GM19397 (cell line): Measurements from ENCODE around the gene KRTAP12-2.
"Not testable (repeated sequence)": the region's sequence is repeated elsewhere in the genome, so short reads cannot be mapped to it uniquely, and the experiment has no call there.

Source experiments
- ATAC-seq: cut with Tn5 transposase; IDR thresholded peaks from one replicate; pipeline ENCODE4 v1.9.1; 2021; ENCODE audit warnings: mild to moderate bottlenecking, moderate library complexity; ENCODE audit not compliant: unreplicated experiment

The KRTAP12-2 gene

DNA sequence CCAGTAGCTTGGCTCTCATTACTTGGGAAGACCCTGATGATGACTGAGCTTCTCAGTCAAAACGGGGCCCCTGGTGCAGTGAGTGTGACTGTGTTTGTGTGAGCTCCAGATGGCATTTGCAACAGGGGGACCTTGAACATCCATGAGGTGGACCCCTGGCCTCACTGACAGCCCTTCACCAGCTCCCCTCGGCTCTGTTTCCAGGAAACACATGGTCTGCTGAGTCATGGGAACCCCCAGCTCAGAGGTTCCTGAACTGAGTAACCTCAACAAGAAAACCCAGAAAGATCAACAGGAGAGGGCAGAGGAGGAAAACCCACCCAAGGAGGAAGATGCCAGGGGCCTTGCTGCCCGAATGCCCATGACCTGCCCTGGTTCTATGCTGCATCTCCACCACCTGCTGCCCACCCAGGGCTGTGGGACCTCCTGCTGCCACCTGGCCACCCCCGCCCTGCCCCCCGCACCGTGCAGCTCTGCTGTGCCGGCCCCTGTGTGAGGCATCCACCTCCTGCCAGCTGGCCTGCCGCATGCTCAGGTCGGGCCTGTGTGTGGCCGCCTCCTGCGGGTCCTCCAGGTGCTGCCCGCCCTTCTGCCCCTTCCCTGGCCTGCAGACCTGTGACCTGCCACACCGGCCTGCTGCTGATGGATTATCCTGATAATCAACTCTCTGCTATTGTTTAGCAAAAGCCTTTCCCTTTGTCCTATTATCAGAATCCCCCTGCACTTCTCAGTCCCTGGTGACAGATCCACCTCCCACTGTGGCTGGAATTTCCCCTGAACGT lies 19.5 kb upstream of the KRTAP12-2 start:
- ATAC-seq: no peak

DNA sequence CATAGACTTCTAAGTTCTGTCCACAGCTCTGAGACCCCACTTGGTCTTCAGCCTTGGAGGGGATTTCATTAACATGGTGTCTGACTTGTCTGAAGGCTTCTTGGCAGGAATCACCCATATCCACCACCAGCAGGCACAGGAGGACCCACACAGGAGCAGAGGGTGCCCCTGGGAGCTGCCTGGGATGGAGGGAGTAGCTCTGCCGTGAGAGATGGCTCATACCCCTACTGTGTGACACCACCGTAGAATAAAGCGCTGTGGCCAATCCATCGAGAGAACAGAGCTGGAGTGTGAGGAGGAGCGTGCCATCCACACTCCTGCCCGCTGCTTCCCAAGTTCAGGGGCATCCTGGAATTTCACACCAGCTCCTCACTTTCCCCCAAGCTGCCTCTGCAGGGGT lies 18.3 kb upstream of the KRTAP12-2 start:
- ATAC-seq: not testable (repeated sequence)

GRCh38 chr21:44684483-44684882 lies 17.8 kb upstream of the KRTAP12-2 start:
- ATAC-seq: no peak

DNA sequence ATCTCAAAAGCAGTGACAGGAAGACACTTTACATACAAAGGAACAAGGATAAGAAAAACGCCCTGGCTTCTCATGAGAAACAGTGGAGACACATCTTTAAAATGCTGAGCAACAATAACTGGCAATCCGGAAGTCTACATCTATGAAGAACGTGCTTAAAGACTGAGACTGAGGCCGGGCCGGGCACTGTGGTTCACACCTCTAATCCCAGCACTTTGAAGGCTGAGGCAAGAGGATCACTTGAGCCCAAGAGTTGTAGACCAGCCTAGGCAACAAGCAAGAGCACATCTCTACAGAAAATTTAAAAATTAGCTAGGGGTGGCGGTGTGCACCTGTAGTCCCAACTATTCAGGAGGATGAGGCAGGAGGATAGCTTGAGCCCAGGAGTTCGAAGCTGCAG lies 17.4 kb upstream of the KRTAP12-2 start:
- ATAC-seq: no peak

GRCh38 chr21:44682580-44683151 lies 15.9 kb upstream of the KRTAP12-2 start:
- no peak for ATAC-seq

DNA sequence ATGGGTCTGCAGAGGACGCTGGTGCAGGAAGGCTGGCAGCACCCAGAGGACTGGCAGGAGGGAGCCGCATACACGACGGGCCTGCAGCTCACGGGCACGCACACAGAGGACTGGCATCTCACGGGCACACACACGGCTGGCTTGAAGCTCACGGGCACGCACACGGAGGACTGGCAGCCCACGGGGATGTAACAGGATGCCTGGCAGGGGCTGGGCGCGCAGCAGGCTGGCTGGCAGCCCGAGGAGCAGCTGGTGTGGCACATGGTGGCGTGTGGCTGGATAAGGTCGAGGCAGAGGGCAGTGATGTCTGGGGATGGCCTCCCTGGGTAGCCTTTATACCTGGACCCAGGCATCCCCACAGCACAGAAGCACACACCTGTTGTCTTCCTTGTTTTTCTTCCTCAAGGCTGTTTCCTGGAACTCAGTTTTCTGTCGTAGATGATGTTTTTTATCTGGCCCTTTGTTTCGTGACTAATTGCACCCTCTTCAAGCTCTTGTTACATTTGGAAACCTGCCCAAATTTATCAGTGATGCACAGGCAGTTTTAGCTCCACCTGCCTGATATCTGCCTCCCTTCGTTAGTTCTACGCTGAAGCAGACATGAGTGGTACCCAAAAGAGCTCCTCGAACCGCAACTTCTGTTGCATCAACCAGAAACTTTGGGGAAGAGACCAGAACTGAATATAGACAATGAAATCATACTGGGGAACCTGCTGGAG lies 15.3 kb upstream of the KRTAP12-2 start, which contains the start of gene KRTAP12-1:
Gene KRTAP12-1 (minus strand): TSS at position 303 of the 719 bp plus-strand sequence. CDS start 40 bp downstream, at position 263.
- ATAC-seq: no peak

- ATAC-seq: no peak
These were observed 14.4 kb upstream of the KRTAP12-2 start for GRCh38 chr21:44681152-44681551.

- no peak for ATAC-seq
These were observed 11.2 kb upstream of the KRTAP12-2 start for GRCh38 chr21:44677881-44678280.

DNA sequence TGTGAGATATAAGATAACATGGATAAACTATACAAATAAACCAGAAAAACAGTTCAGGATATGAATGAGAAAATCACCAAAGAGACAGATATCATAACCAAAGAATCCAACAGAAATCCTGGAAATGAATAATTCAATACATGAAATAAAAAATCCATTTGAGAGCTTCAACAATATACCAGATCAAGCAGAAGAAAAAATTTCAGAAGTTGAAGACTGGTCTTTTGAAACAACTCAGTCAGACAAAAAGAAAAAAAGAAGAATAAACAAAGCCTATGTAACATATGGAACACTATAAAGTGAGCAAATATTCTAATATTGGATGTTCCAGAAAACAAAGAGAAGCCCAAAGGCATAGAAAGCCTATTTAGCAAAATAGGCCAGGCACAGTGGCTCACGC lies 5.2 kb upstream of the KRTAP12-2 start:
- ATAC-seq: no peak

GRCh38 chr21:44670642-44671432 lies 4.1 kb upstream of the KRTAP12-2 start:
- no peak for ATAC-seq

DNA sequence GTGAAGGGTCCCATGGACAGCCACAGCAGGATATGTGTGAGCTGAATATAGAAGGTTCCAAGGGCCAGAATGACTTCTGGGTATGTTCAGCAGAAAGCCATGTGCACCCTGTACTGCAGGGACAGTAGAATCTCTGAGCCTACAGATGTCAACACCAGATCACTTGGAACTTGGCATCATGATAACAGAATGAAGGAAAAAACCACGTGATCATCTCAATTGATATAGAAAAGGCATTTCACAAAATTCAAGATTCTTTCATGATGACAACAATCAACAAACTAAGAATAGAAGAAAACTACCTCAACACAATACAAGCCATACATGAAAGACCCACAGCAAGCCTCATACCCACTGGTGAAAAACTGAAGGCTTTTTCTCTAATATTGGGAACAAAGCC lies 885 bp upstream of the KRTAP12-2 start:
- ATAC-seq: no peak

DNA sequence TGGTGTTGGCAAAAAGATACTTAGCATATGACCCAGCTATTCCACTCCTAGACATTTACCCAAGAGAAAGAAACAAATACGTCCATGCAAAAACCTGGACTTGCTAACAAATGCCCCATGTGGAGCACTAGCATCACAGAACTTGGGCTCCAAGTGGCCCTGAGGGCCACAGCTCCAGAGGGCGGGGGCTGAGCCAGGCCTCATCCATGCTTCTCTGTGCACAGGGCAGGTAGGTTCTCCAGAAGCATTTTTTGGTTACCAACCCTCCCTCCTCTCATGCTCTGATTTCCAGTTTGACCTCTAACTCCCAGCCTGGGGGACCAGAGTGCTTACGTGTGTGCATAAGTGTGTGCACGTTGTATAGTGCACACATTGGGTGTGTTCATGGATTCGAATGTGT lies 2.0 kb downstream of the KRTAP12-2 start:
- no peak for ATAC-seq

GRCh38 chr21:44661567-44661966 lies 5.2 kb downstream of the KRTAP12-2 start:
- not testable (repeated sequence) for ATAC-seq

GRCh38 chr21:44658913-44659595 lies 7.7 kb downstream of the KRTAP12-2 start:
- ATAC-seq: no peak

DNA sequence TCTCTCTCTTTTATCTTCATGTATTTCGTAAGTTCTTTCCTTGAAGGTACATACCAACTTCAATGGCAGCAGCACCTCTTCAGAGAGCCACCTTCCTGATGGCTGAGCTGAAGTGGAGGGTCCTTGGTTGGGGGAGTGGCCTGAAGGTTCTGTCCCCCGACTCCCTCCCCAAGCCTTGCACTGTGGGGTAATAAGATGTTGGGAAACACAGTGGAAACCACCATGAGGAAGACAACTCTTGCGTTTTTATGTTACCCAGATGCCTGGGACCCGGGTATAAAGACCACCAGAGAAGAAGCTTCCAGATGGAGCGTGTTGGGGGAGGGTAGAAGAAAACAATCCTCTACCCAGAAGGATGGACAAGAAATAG lies 8.2 kb downstream of the KRTAP12-2 start:
- no peak for ATAC-seq

DNA sequence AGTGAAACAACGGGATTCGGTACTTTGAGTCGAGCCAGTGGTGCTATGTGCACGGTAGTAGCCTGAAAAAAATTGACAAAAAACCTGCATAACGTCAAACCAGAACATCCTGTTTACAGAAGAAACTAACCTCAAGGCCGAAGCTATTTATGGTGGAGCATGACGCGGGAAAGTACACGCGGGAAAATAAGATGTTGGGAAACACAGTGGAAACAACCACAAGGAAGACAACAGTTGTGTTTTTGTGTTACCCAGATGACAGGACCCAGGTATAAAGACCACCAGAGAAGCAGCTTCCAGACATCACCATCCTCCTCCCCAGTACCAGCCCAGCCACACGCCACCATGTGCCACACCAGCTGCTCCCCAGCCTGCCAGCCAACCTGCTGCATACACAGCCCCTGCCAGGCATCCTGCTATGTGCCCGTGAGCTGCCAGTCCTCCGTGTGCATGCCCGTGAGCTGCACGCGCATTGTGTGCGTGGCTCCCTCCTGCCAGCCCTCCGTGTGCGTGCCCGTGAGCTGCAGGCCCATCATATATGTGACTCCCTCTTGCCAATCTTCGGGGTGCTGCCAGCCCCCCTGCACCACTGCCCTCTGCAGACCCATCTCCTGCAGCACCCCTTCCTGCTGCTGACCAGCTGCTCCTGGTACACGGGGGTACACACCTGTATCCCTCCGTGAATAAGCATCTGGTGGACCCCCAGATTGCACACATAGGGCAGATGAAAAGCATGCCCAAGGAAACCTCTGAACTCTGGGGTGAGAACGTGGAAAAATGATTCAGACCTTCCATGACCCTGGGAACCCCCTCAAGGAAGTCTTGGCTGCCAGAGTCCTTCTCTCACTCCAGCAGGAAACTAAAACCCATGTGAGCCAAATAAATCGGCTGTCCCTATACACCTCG lies 8.8 kb downstream of the KRTAP12-2 start, which contains the start of gene KRTAP12-3:
Gene KRTAP12-3 (plus strand): TSS at position 298 of the 906 bp plus-strand sequence. CDS start 48 bp downstream, at position 346.
- no peak for ATAC-seq

GRCh38 chr21:44656868-44657267 lies 9.9 kb downstream of the KRTAP12-2 start:
- ATAC-seq: no peak

- no peak for ATAC-seq
These were observed 12.1 kb downstream of the KRTAP12-2 start, which contains the start of gene KRTAP12-4 for GRCh38 chr21:44654576-44655175. Gene KRTAP12-4, minus strand, starts transcription at chr21:44654659. Its CDS starts 45 bp downstream, at chr21:44654614.
